Measurements from ENCODE around the gene THBS3.

DNA sequence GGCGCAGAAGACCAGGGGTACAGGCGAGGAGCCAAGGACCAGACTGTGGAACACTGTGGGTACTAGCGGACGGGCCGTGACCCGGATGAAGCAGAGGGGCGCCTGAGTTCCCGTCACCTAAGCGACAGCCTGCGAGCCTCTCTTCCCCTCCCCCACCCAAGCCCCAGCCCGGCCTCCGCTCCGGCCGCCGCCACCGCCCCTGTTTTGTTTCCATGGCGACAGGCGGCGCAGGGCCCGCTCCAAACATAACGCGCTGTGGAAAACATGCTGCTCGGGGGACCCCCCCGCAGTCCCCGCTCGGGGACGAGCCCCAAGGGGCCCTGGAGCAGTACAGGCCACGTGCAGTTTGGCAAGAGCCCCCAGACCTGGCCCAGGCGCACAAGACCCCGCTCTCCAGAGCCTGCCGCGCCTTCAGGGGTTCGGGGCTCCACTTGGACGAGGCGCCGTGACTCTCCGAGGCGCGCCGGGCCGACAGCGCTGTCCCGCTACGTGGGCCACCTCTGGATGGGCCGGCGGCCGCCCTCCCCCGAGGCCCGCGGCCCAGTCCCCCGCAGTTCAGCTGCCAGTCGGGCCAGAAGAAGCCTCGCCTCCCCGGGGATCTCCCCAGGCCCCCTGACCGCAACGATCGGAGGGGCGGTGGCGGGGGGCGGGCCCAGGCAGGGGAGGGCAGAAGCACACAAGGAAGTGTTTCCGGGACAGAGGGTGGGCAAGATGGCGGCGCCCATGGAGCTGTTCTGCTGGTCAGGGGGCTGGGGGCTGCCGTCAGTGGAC is 1.0 kb upstream of the THBS3 start, which contains the start of gene MTX1:
- TF ChIP-seq CEBPG (CRISPR knock-in tag; IDR thresholded peaks at IDR 0.05) (no peak), CEBPG (tag; conservative IDR thresholded peaks at IDR 0.05 in 1 of 2, IDR thresholded peaks at IDR 0.05 in 1 of 2) (no peak), ESRRA (IDR thresholded peaks at IDR 0.05; ENCODE audit: borderline replicate concordance, low read depth) (no peak; the same call in 1 of the 2 replicates), HCFC1 (IDR thresholded peaks at IDR 0.05; ENCODE audit: low read depth, low read length) (peak; percentile 72), BRCA1 (IDR thresholded peaks at IDR 0.05) (no peak), BRCA1 (CRISPR knock-in tag; IDR thresholded peaks at IDR 0.05) (0 out of 2 replicates have a peak, but pooled peaks have one; percentile 56), ARNT (IDR thresholded peaks at IDR 0.05) (no peak), CREB1 (IDR thresholded peaks at IDR 0.05) (peak; percentile 92), CREB1 (CRISPR knock-in tag; IDR thresholded peaks at IDR 0.05) (peak; percentile 90), RCOR1 (IDR thresholded peaks at IDR 0.05; ENCODE audit: borderline replicate concordance in 1 of 2, low read depth in 2 of 2, low read length in 2 of 2) (no peak; a peak in 1 of 4 replicates), ZNF707 (CRISPR knock-in tag; conservative IDR thresholded peaks at IDR 0.05) (no peak), EP300 (IDR thresholded peaks at IDR 0.05; ENCODE audit: low read length) (peak; percentile 11; the same call in 1 of the 2 replicates), ESRRB (CRISPR knock-in tag; IDR thresholded peaks at IDR 0.05; ENCODE audit: borderline replicate concordance) (no peak), NBN (IDR thresholded peaks at IDR 0.05; ENCODE audit: low read depth) (0 out of 2 replicates have a peak, but pooled peaks have one; percentile 21)
- TF ChIP-seq, protein P1, sequence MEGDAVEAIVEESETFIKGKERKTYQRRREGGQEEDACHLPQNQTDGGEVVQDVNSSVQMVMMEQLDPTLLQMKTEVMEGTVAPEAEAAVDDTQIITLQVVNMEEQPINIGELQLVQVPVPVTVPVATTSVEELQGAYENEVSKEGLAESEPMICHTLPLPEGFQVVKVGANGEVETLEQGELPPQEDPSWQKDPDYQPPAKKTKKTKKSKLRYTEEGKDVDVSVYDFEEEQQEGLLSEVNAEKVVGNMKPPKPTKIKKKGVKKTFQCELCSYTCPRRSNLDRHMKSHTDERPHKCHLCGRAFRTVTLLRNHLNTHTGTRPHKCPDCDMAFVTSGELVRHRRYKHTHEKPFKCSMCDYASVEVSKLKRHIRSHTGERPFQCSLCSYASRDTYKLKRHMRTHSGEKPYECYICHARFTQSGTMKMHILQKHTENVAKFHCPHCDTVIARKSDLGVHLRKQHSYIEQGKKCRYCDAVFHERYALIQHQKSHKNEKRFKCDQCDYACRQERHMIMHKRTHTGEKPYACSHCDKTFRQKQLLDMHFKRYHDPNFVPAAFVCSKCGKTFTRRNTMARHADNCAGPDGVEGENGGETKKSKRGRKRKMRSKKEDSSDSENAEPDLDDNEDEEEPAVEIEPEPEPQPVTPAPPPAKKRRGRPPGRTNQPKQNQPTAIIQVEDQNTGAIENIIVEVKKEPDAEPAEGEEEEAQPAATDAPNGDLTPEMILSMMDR (IDR thresholded peaks at IDR 0.05 in 2 of 3, conservative IDR thresholded peaks at IDR 0.05 in 1 of 3; ENCODE audit: insufficient read depth in 2 of 3, low read depth in 1 of 3, low read length in 3 of 3) = no peak
- TF ChIP-seq, protein P2, sequence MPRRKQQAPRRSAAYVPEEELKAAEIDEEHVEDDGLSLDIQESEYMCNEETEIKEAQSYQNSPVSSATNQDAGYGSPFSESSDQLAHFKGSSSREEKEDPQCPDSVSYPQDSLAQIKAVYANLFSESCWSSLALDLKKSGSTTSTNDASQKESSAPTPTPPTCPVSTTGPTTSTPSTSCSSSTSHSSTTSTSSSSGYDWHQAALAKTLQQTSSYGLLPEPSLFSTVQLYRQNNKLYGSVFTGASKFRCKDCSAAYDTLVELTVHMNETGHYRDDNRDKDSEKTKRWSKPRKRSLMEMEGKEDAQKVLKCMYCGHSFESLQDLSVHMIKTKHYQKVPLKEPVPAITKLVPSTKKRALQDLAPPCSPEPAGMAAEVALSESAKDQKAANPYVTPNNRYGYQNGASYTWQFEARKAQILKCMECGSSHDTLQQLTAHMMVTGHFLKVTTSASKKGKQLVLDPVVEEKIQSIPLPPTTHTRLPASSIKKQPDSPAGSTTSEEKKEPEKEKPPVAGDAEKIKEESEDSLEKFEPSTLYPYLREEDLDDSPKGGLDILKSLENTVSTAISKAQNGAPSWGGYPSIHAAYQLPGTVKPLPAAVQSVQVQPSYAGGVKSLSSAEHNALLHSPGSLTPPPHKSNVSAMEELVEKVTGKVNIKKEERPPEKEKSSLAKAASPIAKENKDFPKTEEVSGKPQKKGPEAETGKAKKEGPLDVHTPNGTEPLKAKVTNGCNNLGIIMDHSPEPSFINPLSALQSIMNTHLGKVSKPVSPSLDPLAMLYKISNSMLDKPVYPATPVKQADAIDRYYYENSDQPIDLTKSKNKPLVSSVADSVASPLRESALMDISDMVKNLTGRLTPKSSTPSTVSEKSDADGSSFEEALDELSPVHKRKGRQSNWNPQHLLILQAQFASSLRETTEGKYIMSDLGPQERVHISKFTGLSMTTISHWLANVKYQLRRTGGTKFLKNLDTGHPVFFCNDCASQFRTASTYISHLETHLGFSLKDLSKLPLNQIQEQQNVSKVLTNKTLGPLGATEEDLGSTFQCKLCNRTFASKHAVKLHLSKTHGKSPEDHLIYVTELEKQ (CRISPR knock-in tag; IDR thresholded peaks at IDR 0.05) = no peak
